K562 treated with DMSO at 1 percent for 12 hours (cell line): ENCODE measurements around the gene IL36A. TPM values are rescaled to one million over a fixed set of nuclear protein-coding genes. Genes with fewer than 3 reads are reported as not detected.

Experiments
- total RNA-seq: library from RNA; unstranded; fragments of 300-600 nt; gene quantifications from 2 replicates; pipeline ENCODE4 v1.2.3, GENCODE V29; 2022; ENCODE audit not compliant: insufficient read depth

IL36A gene, protein sequence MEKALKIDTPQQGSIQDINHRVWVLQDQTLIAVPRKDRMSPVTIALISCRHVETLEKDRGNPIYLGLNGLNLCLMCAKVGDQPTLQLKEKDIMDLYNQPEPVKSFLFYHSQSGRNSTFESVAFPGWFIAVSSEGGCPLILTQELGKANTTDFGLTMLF
- total RNA-seq: not detected in 2 replicates

DNA sequence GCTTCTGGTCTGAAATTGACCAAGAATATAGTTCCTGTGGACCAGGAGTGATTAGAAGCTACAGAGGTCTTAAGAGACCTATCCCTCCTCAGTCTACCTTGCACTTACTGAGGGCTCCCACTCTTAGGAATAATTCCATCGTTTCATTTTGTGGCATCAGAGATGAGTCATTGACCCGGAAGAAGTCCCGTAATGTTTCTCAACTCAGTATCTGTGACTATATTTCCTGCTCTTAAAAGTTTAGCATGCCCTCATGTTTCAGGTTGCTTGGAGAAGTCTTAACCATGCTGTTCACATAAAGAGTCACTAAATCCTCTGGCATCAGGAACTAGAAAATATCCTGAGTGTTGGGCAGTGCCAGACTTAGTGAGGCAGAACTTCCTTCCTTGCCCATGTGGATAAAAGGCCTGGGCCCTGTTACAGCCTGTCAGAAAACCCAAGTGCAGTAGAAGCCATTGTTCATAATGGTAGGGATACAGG is at the start of gene IL36A:
Gene IL36A, plus strand, starts transcription at position 430 of the 480 bp plus-strand sequence. CDS start 413 bp downstream, outside the sequence.

DNA sequence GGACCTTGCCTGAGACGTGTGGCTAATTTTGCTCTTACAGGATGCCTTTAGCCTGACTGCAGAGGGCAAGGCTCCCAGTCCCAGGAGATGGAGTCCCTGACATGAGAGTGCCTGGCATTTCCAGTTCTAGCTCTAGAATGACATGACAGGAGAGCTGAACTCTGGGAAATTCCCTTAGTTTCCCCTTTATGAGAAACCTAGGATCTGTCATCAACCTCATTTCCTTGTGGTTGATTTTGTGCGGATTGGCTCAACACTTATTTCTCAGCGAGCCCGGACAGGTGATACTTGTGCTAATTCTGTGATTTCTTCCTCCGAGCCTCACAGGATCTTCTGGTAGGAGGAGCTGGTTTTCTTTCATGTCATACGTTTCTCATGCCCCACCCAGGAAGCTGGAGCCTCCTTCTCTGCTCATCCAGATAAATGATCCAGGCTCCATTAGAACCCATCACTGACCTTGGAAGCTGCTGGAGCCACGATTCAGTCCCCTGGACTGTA is 27.7 kb upstream of the IL36A start, which contains the start of gene IL36G:
Gene IL36G, plus strand, starts transcription at position 448 of the 498 bp plus-strand sequence. CDS start 633 bp downstream, outside the sequence.

DNA sequence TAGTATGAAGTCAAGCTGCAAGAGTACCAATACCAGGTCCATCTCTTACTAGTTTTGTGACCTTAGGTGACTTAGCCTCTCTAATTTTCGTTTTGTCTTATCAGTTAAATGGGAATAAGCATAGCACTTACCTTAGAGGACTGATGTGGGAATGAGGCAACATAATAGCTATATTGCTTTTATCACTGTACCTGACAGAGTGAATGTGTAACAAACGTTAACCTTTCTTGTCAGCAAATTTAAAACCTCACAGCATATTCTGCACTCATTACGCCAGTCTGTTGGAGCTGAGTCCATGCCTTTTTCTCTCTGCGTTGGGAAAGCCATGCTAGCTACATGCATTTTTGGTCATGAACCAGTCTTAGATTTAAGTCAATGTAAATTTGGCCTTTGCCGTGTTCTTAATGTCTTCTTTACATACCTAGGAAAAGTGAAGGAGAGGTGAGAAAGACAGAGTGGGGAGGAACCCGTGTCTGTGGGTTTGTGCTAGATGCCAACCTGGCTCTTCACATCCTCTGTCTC is 47.2 kb downstream of the IL36A start, which contains the start of gene IL36B:
Gene IL36B, minus strand, starts transcription at position 472 of the 522 bp plus-strand sequence.

Other genes with a start within 250 kb of the IL36A start
- 6.3 and 25.9 TPM in 2 replicates for gene CKAP2L, start 240.8 kb upstream of the IL36A start, total RNA-seq
- 1.0 and 2.8 TPM in 2 replicates for gene IL1A, start 221.0 kb upstream of the IL36A start, total RNA-seq
- 0.78 TPM in 1 of 2 replicates, not detected in the other for gene IL1B, start 168.7 kb upstream of the IL36A start, total RNA-seq
- gene IL37, start 94.3 kb upstream of the IL36A start, total RNA-seq: not detected in 2 replicates
- not detected in 2 replicates for gene IL36G, start 27.5 kb upstream of the IL36A start, total RNA-seq
- not detected in 2 replicates for gene IL36B, start 47.4 kb downstream of the IL36A start, total RNA-seq
- not detected in 2 replicates for gene IL36RN, start 53.7 kb downstream of the IL36A start, total RNA-seq
- gene IL1F10, start 62.5 kb downstream of the IL36A start, total RNA-seq: not detected in 2 replicates
- not detected in 2 replicates for gene IL1RN, start 122.1 kb downstream of the IL36A start, total RNA-seq
- gene PSD4, start 168.5 kb downstream of the IL36A start, total RNA-seq: 14.1 and 25.0 TPM in 2 replicates